Right forelimb (tissue), 1 donor: Measurements from ENCODE around the gene MOB4.
"Not testable (repeated sequence)": the region's sequence is repeated elsewhere in the genome, so short reads cannot be mapped to it uniquely, and the experiment has no call there.

Experiments used
- DNase-seq: peaks from one replicate; pipeline ENCODE4 v3.0.0-alpha.2; 2018

The MOB4 gene

DNA sequence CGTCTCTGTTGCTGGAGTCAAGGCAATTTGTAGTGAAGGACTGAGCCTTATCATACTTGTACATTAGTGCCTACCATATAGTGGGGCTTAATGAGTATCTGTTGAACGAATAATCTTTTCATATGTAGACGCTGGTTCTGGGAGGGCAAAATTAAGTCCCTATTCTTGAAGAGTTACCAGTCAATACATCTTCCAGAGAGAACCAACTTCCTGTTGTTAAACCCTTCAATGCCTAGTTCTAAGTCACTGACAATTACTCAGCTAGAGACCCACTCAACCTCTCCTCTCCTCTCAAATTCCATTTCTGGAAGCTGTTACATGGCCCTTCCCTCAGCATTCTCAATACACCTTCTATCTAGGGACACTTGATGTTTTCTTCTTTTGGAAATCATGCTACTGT lies 1.1 kb upstream of the MOB4 start:
- DNase-seq, result no peak

DNA sequence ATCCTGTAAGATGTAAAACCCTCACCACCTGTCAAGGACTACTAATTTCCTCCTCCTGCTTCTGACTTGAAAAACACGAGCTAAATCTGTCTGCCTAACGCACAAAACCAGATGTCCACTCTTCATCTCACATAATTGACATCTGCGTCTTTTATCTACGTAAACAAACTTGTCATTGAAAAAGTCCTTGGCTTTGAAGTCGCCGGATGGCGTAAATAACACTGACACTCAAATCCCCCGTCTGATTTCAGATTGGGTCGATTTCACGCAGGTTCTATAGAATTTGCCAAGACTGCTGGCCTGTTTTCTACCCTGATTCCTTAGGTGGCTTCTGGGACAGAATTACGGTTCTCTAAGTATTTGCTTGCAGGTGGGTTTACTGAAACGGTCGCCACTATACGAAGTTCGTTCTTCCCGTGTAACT lies 539 bp upstream of the MOB4 start:
- DNase-seq, result no peak

DNA sequence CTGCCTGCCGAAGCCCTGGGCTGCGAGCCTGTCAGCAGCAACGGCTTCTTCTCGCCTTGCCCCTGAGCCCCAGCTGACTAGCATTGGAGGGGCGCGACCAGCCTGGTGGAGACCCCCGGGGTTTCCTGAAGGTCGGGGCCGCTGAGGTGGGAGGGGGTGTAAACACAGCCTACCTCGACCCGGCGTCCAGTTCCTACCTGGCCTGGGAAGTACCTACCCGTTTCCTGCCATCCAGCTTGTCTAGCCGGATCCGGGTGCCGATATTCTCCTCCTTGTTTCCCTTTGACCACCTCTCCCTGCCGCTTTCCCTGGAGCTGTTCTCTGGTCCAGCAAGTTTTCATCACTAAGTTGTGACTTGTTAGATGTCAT lies 511 bp downstream of the MOB4 start:
- no peak for DNase-seq

DNA sequence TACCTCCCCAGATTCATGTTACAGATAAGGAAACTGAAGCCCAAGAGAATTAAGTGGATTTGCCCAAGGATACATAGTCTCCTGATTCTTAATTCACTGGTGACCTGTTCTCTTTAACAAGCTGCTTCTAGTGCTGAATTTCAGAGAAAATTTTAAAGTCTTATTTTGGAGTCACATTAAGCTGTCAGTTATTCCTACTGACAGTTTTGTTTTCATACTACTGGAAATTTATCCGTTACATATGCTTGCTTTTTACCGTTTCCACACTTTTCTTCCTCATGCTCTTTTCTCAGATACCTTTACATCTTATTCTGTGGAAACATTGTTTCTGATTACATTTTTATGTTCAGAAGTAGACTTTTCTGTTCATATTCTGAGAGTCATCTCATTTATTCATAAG lies 1.3 kb downstream of the MOB4 start:
- DNase-seq, result no peak

DNA sequence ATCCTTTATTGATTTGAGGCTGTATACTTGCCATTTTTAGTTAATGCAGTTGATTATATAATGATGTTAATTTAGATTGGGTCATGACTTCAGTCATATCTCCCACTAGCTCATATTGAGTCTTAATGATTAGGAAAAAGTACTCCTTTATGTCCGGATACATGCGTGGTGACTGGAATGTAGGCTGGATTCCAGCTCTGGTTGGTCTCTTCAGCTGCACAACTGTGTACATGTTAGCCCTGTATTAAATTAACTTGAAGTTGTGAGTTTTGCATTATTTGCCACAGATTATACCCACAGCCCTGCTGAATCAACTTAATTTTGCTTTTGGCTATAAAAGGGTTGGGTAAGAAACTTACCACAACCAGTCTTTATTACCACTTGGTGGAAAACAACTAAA lies 22.5 kb downstream of the MOB4 start:
- no peak for DNase-seq

DNA sequence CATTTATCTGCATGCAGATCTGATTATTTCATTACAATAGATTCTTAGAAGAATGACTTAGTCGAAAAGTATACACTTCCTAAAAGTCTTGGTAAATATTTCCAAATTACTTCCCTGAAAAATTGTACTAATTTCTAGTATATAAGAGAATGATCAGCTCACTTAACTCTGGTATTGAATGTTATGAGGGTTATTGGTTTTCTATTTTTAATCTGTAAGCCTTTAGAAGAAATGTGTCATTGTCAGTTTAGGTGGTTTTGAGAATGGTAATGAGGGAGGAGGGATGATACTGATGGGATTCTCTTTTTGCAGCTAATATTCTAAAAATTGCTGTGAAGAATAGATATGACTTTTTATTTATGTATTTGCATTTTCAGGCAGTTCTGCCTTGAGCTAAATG lies 23.9 kb downstream of the MOB4 start:
- no peak for DNase-seq

DNA sequence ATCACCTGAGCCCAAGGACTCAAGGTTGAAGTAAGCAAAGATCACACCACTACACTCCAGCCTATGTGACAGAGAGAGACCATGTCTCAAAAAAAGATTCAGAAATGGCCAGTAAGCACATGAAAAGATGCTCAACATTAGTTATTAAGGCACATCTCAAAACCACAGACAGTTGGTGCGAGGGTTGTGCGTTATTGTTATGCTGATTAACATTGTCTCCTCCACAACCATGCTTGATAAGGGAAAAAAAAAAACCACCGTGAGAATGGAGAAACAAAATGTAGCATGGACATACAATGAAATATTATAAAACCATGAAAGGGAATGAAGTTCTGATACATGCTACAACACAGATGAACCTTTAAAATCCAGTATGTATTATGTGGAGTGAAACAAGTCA lies 27.3 kb downstream of the MOB4 start:
- DNase-seq, result no peak

DNA sequence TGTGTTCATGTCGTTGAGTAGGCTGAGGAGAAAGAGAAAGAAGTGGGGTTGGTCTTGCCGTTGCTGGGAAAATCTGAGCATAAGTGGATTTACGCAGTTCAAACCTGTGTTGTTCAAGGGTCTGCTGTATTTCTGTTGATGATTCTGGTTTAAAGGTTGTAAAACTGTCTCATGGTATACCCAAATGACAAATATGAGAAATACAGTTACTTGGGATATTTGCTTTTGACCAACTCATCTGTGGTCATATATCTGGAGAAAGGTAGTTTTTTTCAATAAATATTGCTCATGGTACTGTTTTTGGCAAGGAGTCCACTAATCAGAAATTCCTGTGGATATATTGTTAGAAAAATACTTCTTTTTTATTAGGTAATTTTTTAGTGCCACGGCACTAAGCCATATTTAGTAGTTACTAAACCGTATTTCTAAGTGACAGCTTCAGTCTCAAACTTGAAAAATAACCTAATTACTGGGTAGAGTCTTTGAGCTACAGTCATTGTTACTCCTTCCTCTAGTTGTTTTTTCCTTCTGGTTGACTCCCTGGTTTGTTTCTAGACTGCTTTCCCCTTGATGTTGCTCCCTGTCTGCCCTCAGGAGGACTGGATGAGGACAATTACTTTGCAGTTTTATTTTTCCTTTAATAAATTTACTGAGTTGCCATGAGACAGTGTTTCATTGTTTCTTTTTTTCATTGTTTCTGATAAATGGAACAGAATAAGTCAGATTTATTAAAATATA lies 31.5 kb downstream of the MOB4 start:
- DNase-seq, result no peak

DNA sequence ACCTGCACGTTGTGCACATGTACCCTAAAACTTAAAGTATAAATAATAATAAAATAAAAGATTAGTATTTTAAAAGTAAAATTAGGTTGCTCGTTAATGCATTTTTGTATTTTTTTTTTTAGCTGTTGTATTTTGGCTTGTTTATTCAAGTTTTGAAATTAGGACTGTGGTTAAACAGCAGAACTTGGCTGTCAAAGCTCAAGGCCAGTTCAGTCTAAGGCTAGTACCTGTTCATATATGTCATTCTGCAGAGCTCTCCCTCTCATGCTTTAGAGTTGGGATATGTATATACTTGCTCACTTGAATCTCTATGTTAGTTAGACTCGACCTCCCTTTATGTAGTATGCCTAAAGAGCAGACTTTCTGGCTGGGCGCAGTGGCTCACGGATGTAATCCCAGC lies 32.7 kb downstream of the MOB4 start:
- no peak for DNase-seq

DNA sequence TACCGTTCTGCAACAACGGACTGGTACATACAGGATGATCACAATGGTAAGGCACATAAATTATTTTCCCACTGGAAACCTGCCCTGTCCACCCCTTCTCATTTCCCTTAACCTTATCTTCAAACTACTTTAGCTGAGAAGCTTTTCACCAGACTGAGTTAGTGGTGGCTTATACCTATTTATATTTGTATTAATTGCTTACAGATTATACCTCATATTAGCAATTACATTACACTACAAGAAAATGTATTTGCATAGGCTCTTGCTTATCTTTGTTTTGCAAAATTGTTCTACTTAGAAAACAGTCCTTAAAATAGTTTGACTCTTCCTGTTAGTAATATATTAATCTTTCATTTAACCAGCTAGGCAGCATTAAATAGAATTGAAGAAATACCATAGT lies 35.4 kb downstream of the MOB4 start:
- DNase-seq, result not testable (repeated sequence)

DNA sequence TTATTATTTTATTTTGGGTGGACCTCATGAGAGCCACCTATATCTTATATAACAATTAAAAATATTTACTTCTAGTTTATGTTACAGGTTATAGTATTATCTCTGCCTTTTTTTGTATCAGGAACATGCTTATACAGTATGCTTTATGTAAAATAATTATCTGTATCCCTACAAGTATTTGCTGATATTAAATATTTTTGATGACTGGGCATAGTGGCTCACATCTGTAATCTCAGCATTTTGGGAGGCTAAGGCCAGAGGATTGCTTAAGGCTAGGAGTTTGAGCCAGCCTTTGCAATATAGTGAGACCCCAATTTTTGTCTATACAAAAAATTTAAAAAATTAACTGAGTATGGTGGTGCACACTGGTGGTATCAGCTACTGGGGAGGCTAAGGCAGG lies 39.6 kb downstream of the MOB4 start:
- DNase-seq, result no peak

DNA sequence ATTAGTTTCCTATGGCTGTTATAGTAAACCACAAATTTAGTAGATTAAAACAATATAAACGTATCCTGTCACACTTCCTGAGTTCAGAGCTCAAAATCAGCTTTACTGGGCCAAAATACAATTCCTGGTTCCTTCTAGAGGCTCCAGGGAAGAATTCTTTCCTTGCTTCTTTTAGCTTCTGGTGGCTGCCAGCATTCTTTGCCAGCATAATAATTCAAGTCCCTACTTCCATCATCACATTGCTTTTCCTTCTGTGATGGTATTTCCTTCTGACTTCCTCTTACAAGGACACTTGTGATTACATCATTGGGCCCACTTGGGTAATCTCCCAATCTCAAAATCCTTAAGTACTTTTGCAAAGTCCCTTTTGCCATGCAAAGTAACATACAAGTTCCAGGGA lies 40.6 kb downstream of the MOB4 start:
- no peak for DNase-seq

DNA sequence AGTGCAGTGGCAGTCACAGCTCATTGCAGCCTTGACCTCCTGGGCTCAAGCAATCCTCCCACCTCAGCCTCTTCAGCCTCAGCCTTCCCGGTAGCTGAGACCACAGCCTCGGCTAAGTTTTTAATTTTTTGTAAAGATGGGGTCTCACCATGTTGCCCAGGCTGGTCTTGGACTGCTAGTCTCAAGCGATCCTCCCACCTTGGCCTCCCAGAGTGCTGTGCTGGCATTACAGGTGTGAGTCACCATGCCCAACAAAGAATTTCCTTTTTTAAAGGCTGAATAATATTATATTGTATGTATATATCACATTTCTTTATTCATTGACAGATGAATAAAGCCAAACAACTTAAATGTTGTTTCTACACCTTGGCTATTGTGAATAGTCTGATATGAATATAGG lies 42.5 kb downstream of the MOB4 start:
- no peak for DNase-seq

DNA sequence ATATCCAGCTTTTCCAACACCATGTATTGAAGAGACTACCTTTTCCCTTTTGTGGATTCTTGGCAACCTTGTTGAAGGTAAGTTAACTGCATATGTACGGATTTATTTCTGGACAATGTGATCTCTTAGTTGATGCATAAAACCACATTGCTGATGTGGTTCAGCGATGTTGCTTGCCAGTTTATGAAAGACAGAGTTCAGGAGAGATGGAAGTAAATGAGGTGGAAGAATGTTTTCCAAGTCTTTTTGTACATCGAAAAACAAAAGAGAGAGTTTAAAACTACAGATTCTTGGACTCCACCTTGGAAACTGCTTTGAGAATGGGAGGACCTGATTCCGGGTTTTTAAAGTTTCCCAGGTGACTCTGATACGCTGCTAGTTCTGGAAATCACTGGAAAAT lies 43.8 kb downstream of the MOB4 start:
- no peak for DNase-seq

DNA sequence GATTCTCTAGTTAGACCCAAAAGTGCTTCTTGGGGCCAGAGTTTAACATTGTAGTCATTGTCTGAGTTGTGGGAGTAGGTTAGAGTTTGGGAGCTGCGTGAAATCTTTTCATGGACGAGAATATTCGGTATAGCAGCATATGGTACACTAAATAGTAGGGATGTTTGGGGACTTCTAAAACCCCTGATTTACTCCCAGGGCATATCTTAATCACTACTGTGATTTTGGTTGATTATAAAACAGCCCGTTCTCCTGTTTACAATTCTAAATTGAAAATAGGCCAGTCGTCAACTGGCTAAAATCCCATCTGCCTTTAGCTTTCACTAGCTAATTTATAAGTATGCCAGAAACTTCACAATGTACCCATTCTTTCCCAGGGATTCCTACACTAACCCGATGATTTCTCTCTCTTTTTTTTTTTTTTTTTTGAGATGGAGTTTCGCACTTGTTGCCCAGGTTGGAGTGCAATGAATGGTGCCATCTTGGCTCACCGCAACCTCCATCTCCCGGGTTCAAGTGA lies 44.3 kb downstream of the MOB4 start:
- no peak for DNase-seq

DNA sequence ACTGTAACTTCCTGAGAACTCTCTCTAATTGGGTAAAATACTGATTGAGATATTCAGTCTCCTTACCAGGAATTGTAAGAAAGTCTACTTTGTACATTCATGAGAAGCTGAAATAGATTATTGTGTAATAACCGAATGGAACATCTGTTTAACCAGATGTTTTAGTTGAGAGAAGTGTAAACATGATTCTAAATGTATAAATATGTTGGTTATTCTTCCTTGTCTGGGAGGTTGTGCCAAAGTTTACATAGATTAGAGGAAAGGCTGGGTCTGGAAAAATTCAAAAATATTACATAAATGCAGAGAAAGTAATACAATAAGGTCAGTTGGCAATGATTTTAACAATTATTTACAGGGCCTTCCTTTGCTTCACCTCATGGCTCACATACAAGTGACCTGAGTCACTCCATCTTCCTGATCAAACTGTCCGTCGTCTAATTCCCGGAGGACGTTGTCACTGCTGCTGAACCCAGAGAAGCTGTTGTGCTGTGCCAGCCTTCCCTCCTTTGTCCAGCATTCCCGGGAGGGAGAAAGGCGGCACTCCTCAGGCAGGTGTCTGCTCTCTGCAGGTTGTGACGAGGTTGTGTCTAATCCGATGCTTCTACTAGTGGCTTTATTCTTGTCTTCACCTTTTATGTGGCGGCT lies 55.9 kb downstream of the MOB4 start:
- no peak for DNase-seq

DNA sequence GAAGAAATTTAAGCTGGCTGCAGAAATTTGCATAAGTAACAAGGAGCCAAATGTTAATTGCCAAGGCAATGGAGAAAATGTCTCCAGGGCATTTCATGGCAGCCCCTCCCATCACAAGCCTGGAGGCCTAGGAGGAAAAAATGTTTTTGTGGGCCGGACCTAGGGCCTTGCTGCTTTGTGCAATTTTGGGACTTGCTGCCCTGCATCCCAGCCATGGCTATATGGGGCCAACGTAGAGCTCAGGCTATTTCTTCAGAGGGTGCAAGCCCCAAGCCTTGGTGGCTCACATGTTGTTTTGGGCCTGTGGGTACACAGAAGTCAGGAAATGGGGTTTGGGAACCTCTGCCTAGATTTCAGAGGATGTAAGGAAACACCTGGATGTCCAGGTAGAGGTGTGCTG lies 57.7 kb downstream of the MOB4 start:
- DNase-seq, result no peak

DNA sequence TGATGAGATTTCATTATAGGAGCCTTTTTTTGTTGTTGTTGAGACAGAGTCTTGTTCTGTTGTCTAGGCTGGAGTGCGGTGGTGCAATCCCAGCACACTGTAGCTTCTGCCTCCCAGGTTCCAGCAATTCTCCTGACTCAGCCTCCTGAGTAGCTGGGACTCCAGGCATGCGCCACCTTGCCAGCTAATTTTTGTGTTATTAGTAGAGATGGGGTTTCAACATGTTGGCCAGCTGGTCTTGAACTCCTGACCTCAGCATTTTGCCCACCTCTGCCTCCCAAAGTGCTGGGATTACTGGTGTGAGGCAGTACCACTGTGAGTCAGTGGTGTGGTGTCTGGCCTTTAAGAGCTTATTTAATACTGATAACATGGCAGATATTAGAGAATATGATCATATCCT lies 60.1 kb downstream of the MOB4 start:
- DNase-seq, result no peak

DNA sequence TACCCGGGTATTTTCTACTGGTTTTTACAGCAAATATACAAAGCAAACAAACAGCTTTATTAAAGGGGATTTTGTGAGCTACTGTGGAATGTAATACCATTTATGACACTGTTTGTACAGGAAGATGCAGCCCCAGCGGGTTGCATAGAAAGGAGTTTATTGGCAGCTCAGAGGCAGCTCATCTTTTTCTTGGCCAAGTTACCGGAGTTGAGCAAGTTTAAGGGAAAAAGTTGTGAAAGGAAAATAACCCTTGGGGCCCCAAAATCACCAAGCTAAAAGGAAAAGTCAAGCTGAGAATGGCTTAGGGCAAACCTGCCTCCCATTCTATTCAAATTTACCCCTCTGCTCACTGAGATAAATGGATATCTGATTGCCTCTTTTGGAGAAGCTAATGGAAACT lies 60.8 kb downstream of the MOB4 start:
- no peak for DNase-seq

DNA sequence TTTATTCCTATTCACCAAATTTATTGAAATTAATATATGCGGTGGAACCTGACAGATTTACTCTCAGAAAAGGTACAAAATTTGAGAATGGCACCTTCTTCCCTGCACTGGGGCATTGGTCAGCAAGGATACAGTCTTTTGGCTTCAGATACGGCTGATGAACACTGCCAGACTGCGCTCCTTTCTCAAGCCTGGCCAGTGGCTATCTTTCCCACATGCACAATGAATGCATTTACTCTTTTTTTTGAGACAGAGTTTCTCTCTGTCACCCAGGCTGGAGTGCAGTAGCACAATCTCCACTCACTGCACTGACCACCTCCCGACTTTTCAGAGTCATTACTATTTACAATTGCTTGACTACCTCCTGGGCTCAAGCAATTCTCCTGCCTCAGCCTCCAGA lies 61.6 kb downstream of the MOB4 start:
- no peak for DNase-seq

DNA sequence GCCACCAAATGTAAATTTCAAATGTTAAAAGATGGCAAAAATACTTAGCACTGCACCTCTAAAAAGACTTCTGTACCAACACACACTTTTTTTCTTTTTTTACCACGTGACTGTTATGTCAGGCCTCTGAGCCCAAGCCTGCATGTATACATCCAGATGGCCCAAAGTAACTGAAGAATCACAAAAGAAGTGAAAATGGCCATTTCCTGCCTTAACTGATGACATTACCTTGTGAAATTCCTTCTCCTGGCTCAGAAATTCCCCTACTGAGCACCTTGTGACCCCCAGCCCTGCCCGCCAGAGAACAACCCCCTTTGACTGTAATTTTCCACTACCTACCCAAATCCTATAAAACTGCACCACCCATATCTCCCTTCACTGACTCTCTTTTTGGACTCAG lies 62.4 kb downstream of the MOB4 start:
- DNase-seq, result not testable (repeated sequence)

DNA sequence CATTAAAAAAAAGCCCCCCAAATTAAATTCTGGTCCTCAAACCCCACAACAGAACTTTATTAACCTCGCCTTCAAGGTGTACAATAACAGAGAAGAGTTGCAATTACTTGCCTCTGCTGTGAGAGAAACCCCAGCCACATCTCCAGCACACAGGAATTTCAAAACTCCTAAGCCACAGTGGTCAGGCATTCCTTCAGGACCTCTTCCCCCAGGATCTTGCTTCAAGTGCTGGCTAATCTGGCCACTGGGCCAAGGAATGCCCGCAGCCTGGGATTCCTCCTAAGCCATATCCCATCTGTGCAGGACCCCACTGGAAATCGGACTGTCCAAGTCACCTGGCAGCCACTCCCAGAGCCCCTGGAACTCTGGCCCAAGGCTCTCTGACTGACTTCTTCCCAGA lies 64.3 kb downstream of the MOB4 start:
- not testable (repeated sequence) for DNase-seq

DNA sequence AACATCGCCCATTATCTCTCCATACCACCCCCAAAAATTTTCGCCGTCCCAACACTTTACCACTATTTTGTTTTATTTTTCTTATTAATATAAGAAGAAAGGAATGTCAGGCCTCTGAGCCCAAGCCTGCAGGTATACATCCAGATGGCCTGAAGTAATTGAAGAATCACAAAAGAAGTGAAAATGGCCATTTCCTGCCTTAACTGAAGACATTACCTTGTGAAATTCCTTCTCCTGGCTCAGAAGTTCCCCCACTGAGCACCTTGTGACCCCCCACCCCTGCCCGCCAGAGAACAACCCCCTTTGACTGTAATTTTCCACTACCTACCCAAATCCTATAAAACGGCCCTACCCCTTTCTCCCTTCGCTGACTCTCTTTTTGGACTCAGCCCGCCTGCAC lies 71.4 kb downstream of the MOB4 start:
- DNase-seq, result not testable (repeated sequence)

DNA sequence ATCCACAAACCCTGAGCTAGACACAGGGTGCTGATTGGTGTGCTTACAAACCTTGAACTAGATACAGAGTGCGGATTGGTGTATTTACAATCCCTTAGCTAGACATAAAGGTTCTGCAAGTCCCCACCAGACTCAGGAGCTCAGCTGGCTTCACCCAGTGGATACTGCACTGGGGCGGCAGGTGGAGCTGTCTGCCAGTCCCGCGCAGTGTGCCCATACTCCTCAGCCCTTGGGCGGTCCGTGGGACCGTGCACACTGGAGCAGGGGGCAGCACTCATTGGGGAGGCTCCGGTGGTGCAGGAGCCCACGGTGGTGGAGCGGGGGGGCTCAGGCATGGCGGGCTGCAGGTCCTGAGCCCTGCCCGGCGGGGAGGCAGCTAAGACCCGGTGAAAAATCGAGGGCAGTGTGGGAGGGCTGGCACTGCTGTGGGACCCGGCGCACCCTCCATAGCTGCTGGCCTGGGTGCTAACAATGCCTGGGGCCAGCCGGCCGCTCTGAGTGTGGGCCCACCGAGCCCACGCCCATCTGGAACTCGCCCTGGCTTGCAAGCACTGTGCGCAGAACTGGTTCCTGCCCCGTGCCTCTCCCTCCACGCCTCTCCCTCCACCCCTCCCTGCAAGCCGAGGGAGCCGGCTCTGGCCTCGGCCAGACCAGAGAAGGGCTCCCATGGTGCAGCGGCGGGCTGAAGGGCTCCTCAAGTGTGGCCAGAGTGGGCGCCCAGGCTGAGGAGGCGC lies 75.6 kb downstream of the MOB4 start:
- DNase-seq, result no peak
